Measurements from ENCODE around the gene C1GALT1. TPM values are rescaled to one million over a fixed set of nuclear protein-coding genes. Genes with fewer than 3 reads are reported as not detected.

C1GALT1 gene
- total RNA-seq, 1 donor: 90.0 TPM

- no peak overlapping the region for H3K4me3 ChIP-seq (ENCODE audit: low read depth, low read length)
- TF ChIP-seq CTCF (IDR thresholded peaks at IDR 0.05; ENCODE audit: insufficient read depth, low read length): no peak
- peak; percentile 14 for DNase-seq (ENCODE audit: low read depth)
Measured at GRCh38 chr7:7178906-7179305, 3.4 kb upstream of the C1GALT1 start.

GRCh38 chr7:7180725-7181449 lies 1.5 kb upstream of the C1GALT1 start:
- TF ChIP-seq CTCF (IDR thresholded peaks at IDR 0.05; ENCODE audit: insufficient read depth, low read length): no peak
- peak overlapping the region; percentile 82 for H3K4me3 ChIP-seq (ENCODE audit: low read depth, low read length)
- no peak for DNase-seq (ENCODE audit: low read depth)

- TF ChIP-seq CTCF (IDR thresholded peaks at IDR 0.05; ENCODE audit: insufficient read depth, low read length): no peak
- H3K4me3 ChIP-seq (ENCODE audit: low read depth, low read length): peak overlapping the region; percentile 82
- DNase-seq (ENCODE audit: low read depth): peak; percentile 54
Measured at GRCh38 chr7:7181519-7182155, 707 bp upstream of the C1GALT1 start.

GRCh38 chr7:7183061-7183837 lies 905 bp downstream of the C1GALT1 start:
- peak; percentile 41 for DNase-seq (ENCODE audit: low read depth)
- no peak for TF ChIP-seq CTCF (IDR thresholded peaks at IDR 0.05; ENCODE audit: insufficient read depth, low read length)
- peak overlapping the region; percentile 92 for H3K4me3 ChIP-seq (ENCODE audit: low read depth, low read length)

GRCh38 chr7:7183838-7184463 lies 1.6 kb downstream of the C1GALT1 start:
- H3K4me3 ChIP-seq (ENCODE audit: low read depth, low read length): peak overlapping the region; percentile 92
- TF ChIP-seq CTCF (IDR thresholded peaks at IDR 0.05; ENCODE audit: insufficient read depth, low read length): no peak
- peak; percentile 67 for DNase-seq (ENCODE audit: low read depth)

GRCh38 chr7:7185371-7185989 lies 3.1 kb downstream of the C1GALT1 start:
- no peak for TF ChIP-seq CTCF (IDR thresholded peaks at IDR 0.05; ENCODE audit: insufficient read depth, low read length)
- DNase-seq (ENCODE audit: low read depth): no peak
- H3K4me3 ChIP-seq (ENCODE audit: low read depth, low read length): no peak overlapping the region
